HG02840 (cell line): ENCODE data around the gene COP1.
"Not testable (repeated sequence)": the region's sequence is repeated elsewhere in the genome, so short reads cannot be mapped to it uniquely, and the experiment has no call there.

Experiments used
- ATAC-seq: cut with Tn5 transposase; IDR thresholded peaks from one replicate; pipeline ENCODE4 v1.9.1; 2021; ENCODE audit warnings: mild to moderate bottlenecking, moderate library complexity, moderate number of reproducible peaks; ENCODE audit not compliant: unreplicated experiment, low FRiP score

Gene COP1

DNA sequence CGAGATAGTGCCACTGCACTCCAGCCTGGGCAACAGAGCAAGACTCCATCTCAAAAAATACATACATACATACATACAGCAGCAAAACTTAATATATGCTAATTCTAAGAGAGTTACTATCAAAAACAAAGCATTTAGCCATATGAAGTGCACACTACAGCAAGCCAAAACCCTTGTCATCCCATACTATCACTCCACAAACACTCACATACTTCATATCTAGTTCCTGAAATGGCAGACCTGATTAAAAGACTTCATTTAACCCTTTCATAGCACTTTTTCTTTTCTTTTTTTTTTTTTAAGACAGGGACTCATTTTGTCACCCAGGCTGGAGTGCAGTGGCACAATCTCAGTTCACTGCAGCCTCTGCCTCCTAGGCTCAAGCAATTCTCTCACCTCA, 65.6 kb downstream of the COP1 start:
- ATAC-seq, result no peak

DNA sequence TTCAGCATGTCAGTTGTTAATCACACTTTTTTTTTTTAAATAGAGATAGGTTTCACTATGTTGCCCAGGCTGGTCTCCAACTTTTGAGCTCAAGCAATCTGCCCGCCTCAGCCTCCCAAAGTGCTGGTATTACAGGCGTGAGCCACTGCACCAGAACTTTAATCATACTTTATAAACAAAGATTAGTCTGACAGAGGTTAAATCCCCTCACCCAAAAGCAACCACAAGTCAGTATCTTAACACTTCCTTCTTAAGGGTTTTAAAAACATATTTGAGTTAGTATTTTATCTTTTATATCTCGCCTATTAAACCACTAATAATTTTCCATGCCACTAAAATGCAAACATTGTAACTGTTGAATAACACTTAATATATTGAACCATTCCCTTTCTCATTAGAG, 70.2 kb downstream of the COP1 start:
- no peak for ATAC-seq

DNA sequence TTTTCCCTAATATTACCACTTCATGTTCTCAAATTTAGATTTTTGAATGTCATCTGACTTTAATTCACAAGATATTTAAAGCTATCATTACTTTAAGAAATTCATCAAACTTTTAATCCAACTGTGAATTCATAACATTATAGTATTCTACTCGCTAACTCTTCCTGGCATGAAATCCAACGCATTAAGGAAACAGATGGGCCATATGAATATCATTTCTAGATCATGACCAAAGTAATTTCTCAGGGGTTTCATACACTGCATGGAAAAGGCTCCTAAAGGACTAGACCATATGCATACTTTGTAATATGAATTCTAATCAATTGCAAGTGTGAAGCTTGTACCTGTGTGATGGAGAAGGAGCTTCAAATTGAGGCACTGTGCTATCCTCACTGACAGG, 72.4 kb downstream of the COP1 start:
- ATAC-seq, result no peak

DNA sequence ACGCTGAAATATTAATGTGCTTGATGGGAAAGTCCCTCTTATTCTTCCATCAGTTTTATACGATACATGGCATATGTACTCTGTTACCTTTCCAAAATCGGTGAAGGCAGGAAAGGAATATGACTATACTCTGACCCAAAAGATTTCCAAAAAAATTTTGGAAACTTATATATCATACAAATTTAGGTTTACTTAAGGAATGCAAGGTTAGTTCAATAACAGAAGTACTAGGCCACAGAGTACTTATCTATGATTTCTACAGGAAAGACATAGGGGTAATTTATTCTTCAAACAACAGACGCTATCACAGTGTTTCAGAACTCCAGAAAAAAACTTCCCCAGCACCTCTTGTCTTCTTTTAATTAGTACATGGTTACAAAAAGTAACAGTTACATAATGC, 84.8 kb downstream of the COP1 start:
- no peak for ATAC-seq

DNA sequence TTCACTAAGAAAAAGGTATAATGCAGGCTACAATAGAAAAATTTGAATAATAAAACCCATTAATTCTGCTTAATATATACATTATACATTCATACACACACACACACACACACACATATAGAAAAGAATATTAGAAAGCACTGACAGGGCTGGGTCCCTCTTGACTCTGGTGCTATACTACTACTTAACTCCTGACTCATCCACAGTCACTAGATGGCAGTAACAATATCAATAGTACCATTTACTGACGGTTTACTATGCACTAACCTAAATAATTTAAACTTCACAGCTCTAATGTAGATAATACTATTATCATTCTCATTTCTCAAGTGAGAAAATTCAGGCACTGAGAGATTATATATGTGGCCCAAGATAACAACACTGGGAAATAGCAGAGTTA, 87.5 kb downstream of the COP1 start:
- no peak for ATAC-seq

DNA sequence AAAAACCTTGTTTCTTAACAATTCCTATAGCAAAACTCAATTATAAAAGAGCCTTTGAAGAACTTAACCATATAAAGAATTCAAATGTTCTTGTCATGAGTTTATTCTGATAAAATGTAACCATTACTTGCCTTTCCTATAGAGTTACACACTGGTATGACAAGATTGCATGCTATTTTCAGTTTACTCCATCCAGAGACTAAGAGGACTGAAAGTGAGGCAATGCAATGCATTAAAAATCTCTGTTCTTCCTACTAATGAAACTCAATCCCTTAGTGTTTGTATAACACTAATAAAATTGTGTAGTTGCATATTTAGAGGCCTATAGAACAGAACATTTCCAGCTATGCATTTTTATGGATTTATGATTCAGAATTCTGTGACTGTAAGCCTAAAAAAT, 88.1 kb downstream of the COP1 start:
- ATAC-seq, result no peak

DNA sequence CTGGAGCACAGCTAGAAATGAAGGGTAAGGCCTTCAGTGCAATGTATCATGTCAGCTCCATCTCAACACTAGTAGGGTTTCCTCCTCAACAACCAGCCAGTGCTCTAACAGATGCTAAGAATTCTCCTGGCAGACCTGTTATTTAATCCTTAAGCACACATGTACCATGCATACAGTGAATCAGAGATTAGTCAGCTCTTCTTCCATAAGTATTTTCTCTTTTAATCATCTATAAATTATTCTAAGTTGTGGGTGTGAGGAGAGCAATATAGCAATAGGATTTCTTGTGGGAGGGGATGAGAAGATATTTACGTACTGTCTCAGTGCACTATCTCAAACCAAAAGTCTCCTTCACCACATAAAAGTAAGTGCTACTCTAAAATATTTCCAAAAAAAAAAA, 95.3 kb downstream of the COP1 start:
- ATAC-seq, result no peak

DNA sequence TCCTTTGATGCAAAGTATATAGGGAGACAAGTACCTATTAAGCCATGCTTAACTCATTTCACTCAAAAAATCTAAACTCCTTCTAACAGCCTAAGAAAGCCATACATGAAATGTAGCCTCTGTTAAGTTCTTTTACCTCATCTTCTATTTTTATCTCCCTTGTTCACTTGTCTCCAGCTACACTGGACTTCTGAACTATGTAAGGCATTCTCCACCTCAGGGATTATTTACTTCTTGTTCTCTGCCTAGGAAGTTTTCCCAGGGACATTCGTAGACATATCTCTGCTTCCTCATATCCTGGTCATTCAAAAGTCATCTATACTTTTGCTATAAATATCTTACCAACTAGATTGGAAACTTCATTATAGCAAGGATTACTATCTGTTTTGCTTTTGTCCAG, 96.9 kb downstream of the COP1 start:
- ATAC-seq, result no peak

DNA sequence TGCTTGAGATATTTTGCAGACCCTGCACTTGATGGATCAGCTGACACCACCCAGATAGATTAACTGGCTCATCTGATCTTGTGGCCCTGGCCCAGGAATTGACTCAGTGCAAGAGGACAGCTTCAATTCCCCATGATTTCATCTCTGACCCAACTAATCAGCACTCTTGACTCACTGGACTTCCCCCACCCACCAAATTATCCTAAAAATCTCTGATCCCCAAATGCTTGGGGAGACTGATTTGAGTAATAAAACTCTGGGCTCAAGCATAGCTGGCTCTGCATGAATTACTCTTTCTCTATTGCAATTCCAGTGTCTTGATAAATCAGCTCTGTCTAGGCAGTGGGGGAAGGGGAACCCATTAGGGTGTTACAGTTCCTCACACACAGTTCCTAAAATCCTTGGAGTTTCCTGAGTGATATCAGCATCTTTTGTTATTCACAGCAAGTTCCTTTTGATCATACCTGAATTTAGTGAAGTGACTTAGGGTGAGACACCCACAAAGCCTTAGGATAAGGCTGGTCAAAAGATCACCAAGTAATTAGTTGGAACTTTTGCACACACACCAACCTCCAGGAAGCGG, 104.2 kb downstream of the COP1 start:
- no peak for ATAC-seq

DNA sequence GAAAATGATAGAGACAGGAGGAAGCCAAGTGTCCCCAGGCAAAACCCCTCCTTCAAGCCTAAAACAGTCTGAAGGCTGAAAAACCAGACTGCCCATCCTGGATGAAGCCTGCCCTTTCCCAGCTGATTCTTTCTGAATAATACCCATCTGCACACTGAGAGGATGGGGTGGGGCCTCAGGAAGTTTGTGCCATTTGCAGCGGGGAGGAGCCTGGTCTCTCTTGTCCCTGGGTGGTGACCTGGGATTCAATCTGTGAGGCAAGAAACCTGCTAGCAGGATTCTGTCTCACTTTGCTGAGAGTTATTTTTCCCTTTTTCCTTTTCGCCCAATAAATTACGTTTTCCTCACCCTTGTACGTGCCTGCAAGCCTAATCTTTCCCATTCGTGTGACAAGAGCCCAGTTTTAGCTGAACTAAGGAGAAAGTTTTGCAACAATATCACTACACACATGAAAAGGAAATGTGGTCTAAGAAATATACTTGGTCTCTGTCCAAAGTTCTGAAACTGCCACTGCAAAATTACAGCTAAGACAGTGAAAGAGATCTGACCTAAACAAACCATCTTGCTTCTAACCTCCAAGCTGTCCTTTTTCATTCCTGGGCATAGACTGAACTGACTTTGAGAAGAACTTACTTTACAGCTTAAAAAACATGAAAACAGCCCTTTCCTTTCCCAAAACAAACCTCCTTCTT, 105.0 kb downstream of the COP1 start:
- ATAC-seq, result no peak

DNA sequence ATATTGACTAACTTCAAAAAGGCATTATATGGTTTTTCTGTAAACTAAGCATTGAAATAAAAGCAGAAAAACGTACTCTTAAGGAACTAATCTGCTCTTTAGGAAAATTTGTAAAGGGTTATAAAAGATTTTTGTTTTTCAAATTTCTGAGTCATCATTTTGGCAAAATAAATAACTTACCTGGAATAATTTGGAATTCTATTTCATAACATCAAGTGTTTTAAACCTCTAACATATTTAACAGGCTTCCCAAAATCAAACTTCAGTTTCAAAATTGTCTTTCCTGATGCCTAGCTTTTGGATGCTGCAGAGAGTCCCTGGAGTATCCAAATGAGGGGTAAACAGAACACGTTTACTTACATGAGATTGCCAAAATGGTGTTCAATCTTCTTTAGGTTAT, 108.5 kb downstream of the COP1 start:
- no peak for ATAC-seq

DNA sequence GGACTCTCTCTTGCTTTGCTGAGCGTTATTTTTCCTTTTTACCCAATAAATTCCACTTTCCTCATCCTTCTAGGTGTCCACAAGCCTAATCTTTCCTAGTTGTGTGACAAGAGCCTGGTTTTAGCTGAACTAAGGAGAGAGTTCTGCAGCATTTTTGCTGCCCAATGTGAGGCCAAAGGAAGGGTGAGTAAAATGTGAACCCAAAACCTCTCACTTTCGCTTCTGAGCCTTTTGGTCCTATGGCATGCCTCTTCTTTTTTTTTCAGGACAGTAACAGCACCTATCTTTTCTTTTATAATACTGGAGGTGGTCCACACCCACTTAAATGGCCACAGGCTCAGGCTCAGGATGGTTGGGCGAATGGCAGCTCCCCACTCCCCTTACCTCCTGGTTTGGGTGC, 111.1 kb downstream of the COP1 start:
- no peak for ATAC-seq

DNA sequence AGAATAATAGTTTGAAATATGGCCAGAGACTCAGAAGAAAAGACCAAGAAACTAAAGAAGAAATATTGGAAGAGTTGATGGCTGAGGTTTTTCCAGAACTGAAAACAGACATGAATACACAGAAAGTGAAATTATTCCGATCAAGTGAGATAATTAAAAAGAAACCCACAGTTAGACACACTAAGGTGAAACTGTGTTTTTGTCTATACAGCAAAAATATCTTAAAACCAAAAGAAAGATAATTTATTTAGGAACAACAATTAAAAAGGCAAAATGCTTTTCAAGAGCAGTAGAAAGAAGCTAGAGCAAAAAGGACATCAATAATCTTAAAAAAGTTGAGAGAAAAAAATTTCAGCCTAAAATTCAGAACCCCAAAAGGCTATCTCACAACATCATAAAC, 116.3 kb downstream of the COP1 start:
- ATAC-seq, result no peak

DNA sequence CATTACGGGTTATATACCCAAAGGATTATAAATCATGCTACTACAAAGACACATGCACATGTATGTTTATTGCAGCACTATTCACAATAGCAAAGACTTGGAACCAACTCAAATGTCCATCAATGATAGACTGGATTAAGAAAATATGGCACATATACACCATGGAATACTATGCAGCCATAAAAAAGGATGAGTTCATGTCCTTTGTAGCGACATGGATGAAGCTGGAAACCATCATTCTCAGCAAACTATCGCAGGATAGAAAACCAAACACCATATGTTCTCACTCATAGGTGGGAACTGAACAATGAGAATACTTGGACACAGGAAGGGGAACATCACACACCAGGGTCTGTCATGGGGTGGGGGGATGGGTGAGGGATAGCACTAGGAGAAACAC, 119.3 kb downstream of the COP1 start:
- not testable (repeated sequence) for ATAC-seq

DNA sequence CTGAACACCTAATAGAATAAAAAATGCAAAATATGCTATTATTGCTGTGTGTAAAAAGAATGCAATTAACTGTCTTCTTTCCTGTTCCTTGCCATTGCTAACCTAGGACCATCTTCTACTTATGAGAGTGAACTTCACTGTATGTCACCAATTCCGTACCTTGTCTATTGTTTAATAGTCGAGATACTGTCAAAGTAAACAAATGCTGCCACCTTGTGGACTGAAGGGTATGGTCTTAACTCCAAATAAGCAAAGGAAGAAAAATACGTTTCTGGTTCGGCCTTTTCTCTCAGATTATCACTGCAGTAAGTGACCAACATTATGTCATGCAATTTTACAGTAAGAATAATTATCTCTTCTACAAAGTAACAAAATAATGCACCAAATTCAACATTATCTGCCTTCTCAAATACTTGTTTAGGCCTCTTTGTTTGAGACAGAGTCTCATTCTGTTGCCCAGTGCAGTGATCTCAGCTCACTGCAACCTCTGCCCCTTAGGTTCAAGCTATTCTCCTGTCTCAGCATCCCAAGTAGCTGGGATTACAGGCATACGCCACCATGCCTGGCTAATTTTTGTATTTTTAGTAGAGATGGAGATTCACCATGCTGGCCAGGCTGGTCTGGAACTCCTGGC, 133.4 kb downstream of the COP1 start:
- no peak for ATAC-seq

DNA sequence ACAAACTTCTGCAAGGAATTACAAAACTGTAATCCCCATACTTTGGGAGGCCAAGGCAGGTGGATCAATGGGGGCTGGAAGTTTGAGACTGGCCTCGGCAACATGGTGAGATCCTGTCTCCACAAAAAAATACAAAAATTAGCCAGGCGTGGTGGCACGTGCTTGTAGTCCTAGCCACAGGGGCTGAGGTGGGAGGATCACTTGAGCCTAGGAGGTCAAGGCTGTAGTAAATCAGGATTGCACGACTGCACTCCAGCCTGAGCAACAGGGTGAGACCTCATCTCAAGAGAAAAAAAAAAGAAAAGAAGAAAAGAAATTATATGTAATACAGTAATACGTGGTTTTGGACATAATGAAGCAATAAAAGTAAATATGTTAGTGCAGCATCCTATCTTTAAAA, 138.2 kb downstream of the COP1 start:
- no peak for ATAC-seq

DNA sequence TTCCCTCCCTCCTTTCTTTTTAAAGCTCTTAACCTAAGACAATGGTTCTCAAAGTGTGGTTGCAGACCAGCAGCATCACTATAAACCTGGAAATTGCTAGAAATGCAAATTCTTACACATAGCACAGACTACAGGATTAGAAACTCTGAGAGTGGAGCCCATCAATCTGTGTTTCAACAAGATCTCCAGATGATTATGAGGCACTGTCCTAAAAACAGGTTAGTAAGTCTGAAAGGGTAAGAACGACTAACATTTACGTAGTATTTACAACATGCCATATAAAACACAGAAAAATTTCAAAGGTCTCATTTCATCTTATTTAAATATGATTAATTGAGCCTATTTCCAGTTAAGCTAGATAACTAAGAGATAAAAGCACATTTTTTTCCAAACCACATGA, 138.8 kb downstream of the COP1 start:
- ATAC-seq, result no peak

DNA sequence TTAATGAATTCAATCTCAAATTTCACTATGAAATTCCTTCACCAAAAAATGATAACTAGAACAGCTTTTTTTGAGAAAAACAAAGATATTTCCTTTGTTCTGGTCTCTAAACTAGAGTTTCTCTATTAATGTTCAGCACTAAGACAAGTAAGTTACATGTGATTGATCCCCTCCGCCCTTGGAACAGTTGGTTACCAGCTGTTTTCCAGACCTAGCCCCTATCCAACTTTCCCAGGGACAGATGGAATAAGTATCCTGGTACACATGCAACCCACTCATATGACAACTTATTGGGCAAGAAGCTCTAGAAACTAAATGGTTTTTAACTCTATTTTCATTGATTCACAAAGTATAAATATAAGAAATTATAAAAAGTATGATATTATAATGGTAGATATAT, 140.4 kb downstream of the COP1 start:
- ATAC-seq, result no peak

DNA sequence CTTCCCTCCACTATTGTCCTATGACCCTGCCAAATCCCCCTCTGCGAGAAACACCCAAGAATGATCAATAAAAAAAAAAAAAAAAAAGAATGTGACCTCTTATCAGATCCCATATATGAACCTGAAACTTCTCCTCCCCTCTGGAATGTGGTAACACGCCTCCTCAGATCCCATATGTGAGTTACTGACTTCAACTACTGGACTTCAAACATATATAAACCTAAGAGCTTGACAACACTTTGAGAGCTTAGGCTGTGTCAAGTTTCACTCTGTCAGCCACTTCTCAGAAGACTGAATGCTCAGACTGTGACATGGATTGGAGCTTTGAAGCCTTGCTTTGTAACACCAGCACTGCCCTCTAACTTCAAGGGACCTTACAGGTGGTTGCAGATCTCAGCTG, 148.4 kb downstream of the COP1 start:
- no peak for ATAC-seq

DNA sequence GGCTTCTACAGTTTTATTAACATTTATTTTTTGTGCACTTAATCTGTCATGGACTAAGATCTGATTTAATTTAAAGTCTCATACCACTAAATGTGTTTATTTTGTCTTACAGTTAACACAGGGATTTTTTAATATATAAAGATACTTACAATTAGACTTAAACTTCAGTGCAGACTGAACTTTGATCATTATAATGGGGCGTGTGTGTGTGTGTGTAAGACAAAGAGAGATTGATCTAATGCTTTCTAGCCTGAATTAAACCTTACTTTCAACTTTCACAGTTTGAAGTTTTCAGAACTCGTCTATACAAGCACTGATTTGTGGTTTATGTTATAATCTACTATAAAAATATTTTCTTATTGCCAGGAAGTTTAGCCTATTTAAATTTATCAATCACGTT, 150.8 kb downstream of the COP1 start:
- no peak for ATAC-seq

DNA sequence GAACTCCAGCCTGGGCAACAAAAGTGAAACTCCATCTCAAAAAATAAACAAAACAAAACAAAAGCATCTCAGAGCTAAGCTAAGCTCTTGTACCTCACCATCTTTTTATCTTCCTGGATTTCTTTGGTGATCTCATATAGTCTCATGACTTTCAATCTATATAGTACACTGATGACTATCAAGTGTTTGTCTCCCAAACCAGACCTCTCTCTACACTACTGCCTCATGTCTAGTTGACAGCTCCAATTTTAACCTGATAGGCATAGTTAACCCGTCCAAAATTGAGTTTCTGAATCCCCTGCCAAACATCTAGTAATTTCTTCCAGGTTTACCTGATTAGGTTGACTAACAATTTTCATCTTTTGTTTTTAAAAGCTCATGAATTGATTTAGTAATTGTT, 151.7 kb downstream of the COP1 start:
- ATAC-seq, result no peak

DNA sequence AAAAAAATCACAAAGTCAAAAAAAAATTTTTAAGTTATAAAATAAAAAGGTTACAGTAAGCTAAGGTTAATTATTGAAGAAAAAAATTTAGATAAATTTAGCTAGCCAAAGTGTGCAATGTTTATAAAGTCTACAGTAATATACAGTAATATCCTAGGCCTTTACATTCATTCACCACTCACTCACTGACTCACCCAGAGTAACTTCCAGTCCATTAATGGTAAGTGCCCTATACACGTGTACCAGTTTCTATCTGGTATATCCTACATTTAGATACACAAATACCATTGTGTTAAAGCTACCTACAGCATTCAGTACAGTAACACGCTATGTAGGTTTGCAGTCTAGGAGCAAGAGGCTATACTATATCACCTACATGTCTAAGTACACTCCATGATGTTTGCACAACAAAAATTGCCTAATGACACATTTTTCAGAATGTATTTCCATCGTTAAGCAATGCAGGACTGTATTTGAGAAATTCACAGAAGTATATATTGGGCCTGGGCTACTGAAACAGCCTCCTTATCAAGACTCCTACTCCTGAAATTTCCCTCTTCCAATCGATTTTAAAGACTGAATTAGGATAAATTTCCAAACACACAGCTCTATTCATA, 155.1 kb downstream of the COP1 start:
- ATAC-seq, result no peak
